Activated naive CD4-positive, alpha-beta T cell treated with Interleukin-2 at 50 U/mL for 16 hours (primary cell): ENCODE data around the gene WASL.
"Not testable (repeated sequence)": the region's sequence is repeated elsewhere in the genome, so short reads cannot be mapped to it uniquely, and the experiment has no call there.

ENCODE experiments used
- DNase-seq: peaks from one replicate; pipeline ENCODE4 v3.0.0-alpha.2; 2020

Gene WASL

DNA sequence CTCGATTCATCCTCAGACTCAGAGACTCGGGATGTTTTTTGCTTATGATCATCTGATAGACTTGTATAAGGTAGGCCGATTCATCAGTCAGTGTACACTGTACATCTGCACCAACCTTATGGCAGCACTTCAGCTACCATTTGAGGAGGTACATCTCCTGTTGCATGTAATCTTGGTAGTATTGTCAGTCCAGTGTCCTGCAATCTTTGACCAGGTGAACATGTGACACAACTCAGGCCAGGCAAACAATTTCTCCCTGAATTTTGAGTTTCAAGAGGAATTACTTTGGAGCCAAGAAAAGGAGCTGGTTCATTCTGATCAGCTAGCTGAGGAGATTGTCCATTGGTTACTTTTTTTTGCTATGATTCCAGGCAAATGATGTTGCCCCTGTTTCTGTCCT is 19.7 kb upstream of the WASL start:
- no peak for DNase-seq

DNA sequence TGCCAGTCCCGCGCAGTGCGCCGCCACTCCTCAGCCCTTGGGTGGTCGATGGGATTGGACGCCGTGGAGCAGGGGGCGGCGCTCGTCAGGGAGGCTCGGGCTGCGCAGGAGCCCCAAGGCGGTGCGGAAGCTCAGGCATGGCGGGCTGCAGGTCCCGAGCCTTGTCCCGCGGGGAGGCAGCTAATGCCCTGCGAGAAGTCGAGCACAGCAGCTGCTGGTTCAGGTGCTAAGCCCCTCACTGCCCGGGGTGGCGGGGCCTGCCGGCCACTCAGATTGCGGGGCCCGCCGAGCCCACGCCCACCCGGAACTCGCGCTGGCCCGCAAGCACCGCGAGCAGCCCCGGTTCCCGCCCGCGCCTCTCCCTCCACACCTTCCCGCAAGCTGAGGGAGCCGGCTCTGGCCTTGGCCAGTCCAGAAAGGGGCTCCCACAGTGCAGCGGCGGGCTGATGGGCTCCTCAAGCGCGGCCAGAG is 14.4 kb upstream of the WASL start:
- no peak for DNase-seq

DNA sequence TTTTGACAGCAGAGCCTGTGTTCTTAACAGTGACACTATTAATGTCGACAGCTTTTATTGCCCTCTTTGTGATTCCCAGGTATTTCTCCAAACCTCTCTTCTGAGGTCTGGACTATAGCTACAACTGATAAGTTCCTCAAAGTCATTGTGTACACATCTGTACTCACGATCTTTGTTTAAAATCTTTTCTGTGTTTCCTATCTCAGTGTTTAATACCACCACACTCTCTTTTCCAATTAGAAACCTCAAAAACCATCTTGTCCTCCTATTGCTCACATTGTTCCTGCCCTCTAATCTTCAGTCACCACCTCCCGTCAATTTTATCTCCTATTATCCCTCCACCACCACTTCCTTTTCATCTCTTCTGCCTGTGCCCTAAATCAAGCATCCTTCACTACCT is 12.9 kb upstream of the WASL start:
- DNase-seq: no peak

DNA sequence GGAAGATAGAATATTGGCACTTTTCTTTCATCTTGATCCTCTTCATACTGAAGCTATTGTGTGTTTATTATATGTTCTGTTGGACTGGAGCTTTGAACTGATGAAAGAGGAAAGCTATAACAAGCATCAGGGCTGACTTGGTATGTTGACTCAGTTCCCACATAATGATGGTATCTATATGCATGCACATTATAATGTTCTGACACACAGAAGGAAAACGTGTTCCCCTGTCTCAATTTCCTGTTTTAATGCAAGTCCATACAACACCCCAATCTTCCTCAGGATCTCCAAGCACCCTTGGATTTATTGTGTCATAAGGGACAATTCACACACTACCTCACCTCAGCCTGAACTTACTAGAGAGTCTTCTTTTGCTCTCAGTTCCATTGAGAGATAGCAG is 8.3 kb upstream of the WASL start:
- DNase-seq: no peak

DNA sequence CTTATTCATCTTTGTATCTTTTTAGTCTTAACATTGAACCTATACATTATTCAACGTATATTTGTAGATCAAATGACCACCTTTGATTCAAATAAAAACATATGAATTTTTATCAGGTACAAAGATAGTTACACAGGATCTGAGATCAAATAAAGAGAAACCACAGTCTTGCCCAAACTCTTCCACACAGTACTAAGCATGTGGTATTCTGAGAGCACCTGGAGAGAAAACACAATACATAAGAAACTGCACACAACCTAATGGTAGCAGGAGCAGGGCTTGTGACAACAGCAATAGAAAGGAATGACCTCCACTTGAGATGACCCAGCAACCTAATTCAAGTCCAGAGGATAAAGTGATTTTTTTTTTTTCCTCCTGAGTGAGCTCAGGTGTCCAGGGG is 6.5 kb upstream of the WASL start:
- DNase-seq: no peak

DNA sequence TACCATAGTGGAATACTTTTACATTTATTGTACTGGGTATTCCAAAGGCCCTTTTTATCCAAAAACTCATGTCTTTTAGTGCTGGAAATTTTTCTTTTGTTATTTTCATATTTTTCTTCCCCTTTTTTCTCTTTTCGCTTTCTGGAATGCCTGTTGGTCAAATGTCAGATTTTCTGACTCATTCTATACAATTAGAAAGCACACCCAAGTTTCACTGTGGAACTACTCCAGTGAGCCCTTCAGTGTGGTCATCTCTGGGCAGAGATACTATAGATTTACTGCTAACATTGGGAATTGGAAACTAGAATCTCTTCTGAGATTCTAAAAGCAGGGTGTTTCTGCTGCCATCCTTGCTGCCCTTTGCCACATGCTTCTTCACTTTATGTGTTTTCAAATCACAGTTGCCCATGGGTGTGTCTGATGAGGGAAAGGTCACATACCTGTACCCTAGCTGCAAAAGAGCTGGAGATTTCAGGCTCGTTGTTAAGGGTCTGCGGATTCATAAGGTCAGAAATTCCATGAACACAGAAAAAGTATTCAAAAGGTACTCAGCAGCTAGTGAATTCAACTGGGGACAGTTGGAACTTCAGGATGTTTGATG is 5.6 kb upstream of the WASL start:
- no peak for DNase-seq

DNA sequence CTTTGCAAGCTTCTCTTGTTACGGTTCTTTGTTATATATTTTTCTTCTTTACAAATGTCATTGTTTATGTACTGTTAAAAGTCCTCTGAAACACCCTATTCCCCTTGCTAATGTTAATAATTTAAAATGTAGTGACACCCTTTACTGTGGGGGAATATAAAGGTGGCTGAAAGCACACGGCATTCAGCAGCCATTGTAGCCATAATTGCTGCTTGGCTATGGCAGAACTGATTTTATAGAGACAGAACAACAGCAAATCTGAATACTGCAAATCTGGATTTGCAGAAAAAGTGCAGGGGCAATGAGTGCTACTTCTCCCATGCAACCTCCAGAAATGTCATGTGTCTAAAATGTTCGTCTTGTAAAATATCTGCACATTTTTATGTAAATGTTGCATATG is 3.7 kb upstream of the WASL start:
- no peak for DNase-seq

DNA sequence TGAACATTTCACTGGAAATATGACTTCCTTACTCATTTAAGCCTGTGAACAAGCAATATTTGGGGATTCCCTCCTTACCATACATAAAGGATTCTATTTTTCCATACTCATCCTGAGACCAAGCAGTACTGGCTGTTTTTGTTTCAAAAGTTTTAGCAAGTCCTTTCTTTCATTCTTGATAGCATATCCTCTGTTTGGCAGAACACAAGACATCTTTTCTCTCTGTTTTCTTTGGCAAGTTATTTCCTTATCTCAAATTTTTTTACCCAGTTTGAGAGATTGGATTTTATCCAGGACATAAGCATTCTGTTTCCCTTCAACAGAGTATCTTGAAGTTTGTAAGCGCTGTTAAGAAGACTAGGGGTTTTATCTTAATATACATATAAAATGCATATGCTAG is 3.0 kb upstream of the WASL start:
- DNase-seq: no peak

DNA sequence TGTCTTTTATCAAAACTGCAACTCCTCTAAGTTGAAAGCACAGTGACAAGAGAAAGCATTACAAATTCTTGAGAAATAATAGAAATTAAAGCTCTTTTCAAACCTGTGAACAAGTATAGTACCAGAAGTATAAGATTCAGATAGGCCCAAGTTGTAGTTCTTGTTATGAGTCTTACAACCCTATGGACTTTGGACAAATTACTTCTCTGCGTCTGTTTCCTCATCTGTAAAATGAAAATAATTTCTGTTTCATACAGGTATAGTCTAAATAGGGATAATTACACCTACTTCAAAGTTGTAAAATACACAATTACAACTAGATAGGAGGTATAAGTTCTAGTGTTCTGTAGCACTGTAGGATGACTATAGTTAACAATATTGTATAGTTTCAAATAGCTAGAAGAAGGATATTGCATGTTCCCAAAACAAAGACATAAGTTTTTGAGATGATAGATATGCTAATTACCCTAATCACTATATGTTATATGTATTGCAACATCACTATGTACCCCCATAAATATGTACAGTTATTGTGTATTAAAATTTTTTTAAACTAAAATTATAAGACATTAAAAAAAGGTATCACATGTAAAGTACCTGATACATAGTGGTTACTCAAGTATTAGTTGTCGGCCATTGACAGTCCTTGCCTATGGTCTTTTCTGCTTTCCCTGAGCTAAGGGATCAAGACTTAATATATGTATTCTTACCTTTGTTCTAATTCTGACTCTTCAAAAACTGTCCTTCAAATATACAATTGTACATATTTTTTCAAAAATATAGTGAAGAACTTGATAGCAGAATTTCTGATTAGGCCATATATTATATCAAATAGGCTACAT is 1.8 kb upstream of the WASL start:
- DNase-seq: no peak

DNA sequence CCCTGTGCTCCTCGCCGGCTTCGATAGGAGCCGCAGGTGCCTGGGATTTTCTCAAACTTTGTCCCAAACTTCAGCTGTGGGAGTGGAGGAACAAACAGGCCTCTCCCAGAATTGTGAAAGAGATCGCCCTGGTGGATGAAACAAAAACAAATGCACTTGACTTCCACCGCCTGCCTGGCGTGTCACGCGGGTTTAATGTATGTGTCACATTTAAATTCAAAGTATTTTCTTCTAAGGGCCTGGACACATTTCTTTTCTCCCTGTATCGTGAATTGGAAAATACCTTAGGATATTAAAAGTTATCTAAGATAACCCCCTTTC is 694 bp upstream of the WASL start:
- peak; percentile 37 for DNase-seq

DNA sequence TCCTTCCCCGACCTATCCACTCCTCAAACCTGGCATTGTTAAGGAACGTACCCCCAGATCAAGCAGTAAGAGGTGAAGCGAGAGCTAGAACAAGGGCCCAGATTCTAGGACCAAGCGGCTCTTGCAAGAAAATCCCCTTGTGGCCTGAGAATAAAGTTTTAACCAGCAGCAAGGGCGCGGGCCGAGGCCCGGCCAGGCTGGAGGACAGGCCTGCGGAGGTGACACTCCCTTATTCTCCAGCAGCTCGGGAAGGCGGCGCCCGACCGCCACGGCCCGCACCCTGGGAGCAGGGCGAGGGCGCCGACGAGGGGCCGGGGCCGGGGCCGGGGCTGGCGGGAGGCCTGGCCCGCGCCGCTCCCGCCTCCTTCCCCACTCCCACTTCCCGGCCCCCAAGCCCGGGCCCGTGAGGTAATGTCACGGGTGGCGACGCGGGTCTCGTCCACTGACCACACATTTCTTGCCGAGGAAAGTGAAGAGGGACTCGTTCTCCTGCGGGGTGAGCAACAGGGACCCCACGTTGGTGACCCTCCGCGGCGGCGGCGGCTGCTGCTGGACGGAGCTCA is 551 bp downstream of the WASL start:
- DNase-seq: peak; percentile 25

DNA sequence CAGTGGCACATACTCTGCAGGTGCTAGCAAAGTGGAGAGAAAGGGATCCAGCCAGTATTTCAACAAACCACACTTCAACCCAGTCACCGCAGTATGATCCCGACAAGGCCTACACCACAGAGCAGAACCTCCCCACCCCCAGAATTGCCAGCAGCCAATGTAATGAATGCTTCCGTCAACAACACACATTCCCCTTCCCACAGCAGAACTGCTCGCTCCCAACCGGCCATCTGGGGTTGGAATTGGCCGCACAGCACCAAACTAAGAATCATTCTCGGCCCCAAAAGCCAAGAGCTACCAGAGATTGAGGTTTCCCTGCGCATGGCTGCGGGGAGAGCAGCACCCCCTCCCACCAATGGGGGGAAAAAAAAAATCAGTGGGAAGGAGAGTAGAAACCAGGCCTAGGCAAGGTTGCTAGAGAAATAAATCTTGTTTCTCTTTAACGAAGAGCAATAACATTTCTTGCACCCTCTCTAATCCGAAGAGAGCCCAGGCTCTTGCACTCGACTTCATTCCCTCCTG is 1.1 kb downstream of the WASL start:
- DNase-seq: peak; percentile 25

DNA sequence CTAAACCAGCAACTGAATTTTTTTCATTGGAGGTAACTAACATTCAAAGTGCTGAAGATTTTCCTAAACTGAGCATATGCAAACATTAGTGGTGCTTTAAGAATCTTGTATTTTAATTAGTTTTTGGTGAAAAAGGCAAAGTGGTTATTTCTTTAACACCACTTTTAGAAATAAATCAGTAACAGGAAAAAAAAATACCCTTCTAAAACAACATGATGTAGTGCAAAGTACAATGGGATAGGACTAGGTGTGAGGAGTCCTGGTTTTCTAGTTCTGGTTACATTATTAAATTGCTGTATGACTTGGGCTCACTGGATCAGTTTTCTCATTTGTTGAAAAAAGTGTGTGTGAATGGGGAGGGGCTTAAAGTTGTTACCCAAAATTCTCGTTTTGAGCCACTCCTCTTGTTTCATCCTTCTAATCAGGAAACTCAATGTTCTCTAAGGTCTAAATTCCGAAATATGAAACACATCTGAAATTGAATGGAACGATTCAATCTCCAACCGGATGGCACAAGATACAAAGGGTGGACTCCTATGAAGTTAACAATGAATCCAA is 1.8 kb downstream of the WASL start:
- DNase-seq: no peak

DNA sequence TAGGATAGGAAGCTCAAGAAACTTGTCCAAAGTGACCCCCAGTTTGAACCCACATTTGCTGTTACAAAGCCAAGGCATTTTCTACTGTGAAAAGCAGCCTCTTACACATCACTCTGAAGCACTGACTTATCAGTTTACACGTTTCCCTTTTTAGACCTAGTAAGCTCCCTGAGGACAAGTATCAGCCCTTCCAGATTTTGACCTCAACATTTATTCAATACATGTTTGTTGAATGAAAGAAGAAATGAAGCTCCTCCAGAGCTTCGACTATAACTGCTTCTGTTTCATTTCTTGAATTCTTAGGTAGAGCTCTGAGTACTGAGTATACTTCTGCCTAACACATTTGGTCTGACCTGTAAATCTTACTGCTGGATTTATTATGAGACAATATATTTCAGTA is 2.7 kb downstream of the WASL start:
- no peak for DNase-seq

DNA sequence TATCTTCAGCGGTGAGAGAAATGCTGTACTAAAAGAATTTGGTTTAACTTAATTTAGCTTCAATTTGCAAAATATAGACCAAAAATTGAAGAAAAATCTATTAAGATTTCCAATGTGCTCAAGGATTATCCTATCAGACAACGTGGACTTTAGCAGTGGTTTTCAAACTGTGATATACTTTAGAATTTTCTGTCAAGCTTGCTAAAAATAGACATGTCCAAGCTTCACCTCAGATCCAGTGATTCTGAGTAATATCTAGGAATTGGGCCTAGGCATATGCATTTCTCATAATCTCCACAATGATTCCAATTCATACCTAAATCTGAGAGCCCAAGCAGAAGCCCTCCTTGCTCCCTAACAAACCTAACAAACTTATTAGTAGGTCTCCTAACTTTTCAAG is 3.4 kb downstream of the WASL start:
- DNase-seq: no peak

DNA sequence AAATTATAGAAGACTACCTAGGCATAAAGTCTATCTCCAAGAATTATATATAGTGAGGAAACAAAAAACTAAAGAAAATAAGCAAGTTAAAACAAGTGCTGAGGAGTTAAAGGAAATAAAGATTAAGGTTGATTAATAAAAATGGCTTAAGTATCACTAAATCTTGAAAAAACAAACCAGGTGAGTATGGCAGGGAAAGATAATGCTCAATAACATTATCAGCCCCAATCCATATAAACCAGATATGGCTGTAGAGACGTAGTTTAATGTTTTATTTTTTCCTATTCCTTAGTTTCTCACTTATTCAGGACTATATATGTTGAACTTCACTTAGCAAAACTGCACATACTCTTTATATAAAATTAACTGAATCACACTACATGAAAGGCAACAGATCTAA is 4.4 kb downstream of the WASL start:
- no peak for DNase-seq

DNA sequence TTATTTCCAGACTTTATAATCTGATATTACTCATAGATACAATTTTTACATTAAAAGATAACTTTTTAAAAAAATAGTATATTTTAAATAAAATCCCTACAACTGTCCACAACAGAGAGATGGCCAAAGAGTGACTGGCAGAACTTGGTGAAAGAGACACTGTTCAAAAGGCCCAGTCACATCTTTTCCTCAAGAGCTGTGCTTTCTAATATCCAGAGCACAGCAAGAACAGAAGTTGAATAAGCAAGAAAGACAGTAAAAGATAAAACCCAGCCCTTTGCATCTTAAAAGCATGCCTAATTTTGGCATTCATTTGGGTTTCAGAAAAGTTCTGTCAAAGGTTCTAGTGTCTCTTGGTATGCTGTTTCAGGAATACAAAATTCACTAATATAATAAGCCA is 6.9 kb downstream of the WASL start:
- DNase-seq: no peak

DNA sequence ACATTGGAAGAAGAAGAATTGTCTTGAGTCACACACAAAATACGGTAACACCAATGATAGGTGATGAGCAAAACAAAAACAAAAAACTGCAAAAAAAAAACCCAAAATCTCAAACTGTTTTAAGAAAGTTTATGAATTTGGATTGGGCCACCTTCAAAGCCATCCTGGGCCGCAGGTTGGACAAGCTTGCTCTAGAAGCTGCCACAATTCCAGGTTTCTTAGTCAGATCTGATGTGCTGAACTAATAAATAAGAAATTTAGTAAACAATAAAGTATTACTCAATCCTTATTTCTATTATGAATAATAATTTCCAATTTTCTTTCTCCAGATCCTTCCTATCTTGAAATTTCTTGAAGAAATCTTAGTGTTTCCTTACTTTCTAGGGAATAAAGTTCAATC is 10.0 kb downstream of the WASL start:
- DNase-seq: no peak

DNA sequence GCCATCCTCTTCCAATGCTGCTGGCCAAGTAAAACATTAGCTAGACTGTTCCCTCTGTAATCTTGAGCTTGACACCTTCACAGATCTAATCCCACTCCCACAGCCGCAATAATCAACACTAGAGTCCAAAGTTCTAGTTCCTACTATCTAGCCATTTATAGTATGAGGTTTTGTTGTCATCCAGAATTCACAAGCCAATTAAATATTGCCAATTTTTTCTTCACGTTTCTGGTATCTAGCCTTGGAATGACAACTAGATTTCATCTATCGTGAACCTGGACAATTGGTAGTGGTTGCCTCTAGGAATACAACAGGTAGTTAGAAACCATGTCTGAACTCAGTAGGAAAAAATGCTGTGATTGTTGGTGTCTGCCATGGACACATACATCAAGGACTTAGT is 10.4 kb downstream of the WASL start:
- no peak for DNase-seq

DNA sequence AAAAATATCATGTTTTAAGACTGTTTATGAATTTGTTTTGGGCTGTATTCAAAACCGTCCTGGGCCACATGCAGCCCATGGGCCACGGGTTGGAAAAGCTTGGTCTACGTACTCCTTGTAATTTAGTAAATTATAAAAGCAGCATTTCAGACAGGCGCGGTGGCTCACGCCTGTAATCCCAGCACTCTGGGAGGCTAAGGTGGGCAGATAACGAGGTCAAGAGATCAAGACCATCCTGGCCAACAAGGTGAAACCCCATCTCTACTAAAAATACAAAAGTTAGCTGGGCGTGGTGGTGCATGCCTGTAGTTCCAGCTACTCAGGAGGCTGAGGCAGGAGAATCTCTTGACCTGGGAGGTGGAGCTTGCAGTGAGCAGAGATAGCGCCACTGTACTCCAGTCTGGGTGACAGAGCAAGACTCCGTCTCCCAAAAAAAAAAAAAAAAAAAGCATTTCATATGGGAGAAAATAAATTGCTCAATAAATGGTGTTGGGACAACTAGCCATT is 11.6 kb downstream of the WASL start:
- not testable (repeated sequence) for DNase-seq

DNA sequence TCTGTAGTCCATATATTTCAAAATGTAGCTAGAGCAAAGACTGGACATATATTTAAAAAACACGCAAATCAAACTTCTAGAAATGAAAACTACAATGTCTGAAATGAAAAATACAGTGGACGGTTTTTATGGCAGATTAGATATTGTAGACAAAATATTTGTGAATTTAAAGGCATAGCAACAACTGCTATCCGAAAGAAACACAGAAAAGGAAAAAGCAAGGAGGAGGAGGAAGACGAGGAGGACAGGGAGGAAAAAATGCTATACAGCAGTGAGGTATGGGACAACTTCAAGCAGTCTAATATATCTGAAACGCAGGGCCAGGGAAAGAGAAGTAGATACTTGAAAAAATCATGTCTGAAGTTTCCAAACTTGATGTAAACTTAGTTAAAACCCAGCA is 13.3 kb downstream of the WASL start:
- DNase-seq: no peak

DNA sequence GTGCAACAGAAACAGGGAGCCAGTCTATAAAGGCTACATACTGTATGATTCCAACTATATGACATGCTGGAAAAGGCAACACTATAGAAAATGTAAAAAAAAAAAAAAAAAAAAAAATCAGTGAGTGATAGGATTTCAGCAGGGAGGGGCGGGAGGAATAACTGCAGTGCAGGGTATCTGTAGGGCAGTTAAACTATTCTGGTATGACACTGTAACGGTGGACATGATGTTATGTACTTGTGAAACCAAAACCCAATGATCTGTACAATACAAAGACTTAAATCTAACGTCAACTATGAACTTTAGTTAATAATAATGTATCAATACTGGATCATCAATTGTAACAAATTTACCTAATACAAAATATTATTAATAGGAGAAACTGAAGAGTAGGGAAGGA is 14.3 kb downstream of the WASL start:
- DNase-seq: no peak

DNA sequence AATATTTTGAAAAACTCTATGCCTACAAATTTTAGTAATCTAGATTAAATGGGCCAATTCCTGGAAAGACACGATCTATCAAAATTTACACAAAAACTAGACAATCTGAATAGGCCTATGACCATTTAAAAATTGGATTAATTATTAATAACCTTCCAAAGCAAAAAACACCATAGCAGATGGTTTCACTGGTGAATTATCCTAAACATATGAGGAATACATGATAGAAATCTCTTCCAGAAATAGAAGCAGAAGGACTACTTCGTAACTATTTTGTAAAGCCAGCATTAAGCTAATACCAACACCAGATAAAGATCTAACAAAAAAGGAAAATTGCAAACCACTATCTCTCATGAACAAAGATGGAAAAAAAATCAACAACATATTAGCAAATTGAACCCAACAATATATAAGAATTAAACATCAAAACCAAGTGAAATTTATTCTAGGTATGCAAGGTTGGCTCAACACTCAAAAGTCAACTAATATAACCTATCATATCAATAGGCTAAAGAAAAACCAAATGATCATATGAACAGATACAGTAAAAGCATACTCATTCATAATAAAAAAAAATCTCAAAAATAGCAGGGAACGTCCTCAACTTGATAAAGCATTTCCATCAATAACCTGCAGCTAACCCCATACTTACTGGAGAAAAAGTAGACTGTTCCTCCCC is 16.3 kb downstream of the WASL start:
- DNase-seq: no peak
